HG03354 (cell line): Measurements from ENCODE around the gene CACNA2D1.
"Not testable (repeated sequence)": the region's sequence is repeated elsewhere in the genome, so short reads cannot be mapped to it uniquely, and the experiment has no call there.

Experiments used
- ATAC-seq: cut with Tn5 transposase; IDR thresholded peaks from one replicate; pipeline ENCODE4 v1.9.1; 2021; ENCODE audit warnings: mild to moderate bottlenecking; ENCODE audit not compliant: unreplicated experiment, poor library complexity, severe bottlenecking

Gene CACNA2D1

GRCh38 chr7:82029236-82029913 is 414.2 kb downstream of the CACNA2D1 start:
- no peak for ATAC-seq

GRCh38 chr7:82028097-82028496 is 415.5 kb downstream of the CACNA2D1 start:
- no peak for ATAC-seq

GRCh38 chr7:82021713-82022112 is 421.9 kb downstream of the CACNA2D1 start:
- ATAC-seq: no peak

- ATAC-seq: no peak
Measured at GRCh38 chr7:82021036-82021435, 422.5 kb downstream of the CACNA2D1 start.

- no peak for ATAC-seq
Measured at GRCh38 chr7:82019551-82020475, 423.8 kb downstream of the CACNA2D1 start.

- no peak for ATAC-seq
Measured at GRCh38 chr7:82018226-82018625, 425.4 kb downstream of the CACNA2D1 start.

- no peak for ATAC-seq
Measured at GRCh38 chr7:82017334-82017943, 426.1 kb downstream of the CACNA2D1 start.

- ATAC-seq: no peak
Measured at GRCh38 chr7:82015751-82016150, 427.8 kb downstream of the CACNA2D1 start.

- ATAC-seq: not testable (repeated sequence)
Measured at GRCh38 chr7:82014574-82014973, 429.0 kb downstream of the CACNA2D1 start.

- ATAC-seq: no peak
Measured at GRCh38 chr7:82012453-82012852, 431.1 kb downstream of the CACNA2D1 start.

GRCh38 chr7:82010416-82010815 is 433.2 kb downstream of the CACNA2D1 start:
- no peak for ATAC-seq

GRCh38 chr7:82007315-82007714 is 436.3 kb downstream of the CACNA2D1 start:
- ATAC-seq: no peak

- no peak for ATAC-seq
Measured at GRCh38 chr7:82005056-82005455, 438.5 kb downstream of the CACNA2D1 start.

- ATAC-seq: no peak
Measured at GRCh38 chr7:81993186-81993585, 450.4 kb downstream of the CACNA2D1 start.

GRCh38 chr7:81990395-81990794 is 453.2 kb downstream of the CACNA2D1 start:
- ATAC-seq: no peak

GRCh38 chr7:81986723-81987470 is 456.7 kb downstream of the CACNA2D1 start:
- no peak for ATAC-seq

- no peak for ATAC-seq
Measured at GRCh38 chr7:81983406-81983805, 460.2 kb downstream of the CACNA2D1 start.

GRCh38 chr7:81973117-81973516 is 470.5 kb downstream of the CACNA2D1 start:
- no peak for ATAC-seq

GRCh38 chr7:81960026-81960425 is 483.6 kb downstream of the CACNA2D1 start:
- no peak for ATAC-seq

GRCh38 chr7:81957517-81957916 is 486.1 kb downstream of the CACNA2D1 start:
- ATAC-seq: no peak
